Esophagus muscularis mucosa (tissue), 4 donors: Measurements from ENCODE around the gene TPO. TPM values are rescaled to one million over a fixed set of nuclear protein-coding genes. Genes with fewer than 3 reads are reported as not detected.

Experiments used
- DNase-seq: peaks from one replicate; pipeline ENCODE4 v3.0.0-alpha.2; 2017; ENCODE audit errors: extremely low spot score
- H3K27ac ChIP-seq, 4 donors: fragments of 200-600 bp; sonication (generic); replicated peaks in 1 of 4; 1 replicate in 3 of 4; 2 replicates in 1 of 4; pipeline ENCODE4 v1.5.1; 2016 to 2019; ENCODE audit warnings: mild to moderate bottlenecking in 1 of 4
- H3K27me3 ChIP-seq, 4 donors: fragments of 200-600 bp; sonication (generic); one replicate each; pipeline versions ENCODE4 v1.5.1 to v1.6.0; 2016 to 2019
- H3K36me3 ChIP-seq, 4 donors: fragments of 200-600 bp; sonication (generic); one replicate each; pipeline ENCODE4 v1.5.1; 2016 to 2019
- H3K4me1 ChIP-seq, 4 donors: fragments of 200-600 bp; sonication (generic); one replicate each; pipeline ENCODE4 v1.5.1; 2016 to 2019
- H3K4me3 ChIP-seq, 4 donors: fragments of 200-600 bp; sonication (generic); 1 replicate in 2 of 4; 2 replicates in 2 of 4; pipeline ENCODE4 v1.5.1; 2016 to 2019; ENCODE audit warnings: mild to moderate bottlenecking in 4 of 4, moderate library complexity in 1 of 4
- H3K9me3 ChIP-seq, 4 donors: fragments of 200-600 bp; sonication (generic); 1 replicate in 3 of 4; 2 replicates in 1 of 4; pipeline ENCODE4 v1.5.1; 2016 to 2019
- EP300 ChIP-seq: sonication (generic); formaldehyde crosslinking; IDR thresholded peaks from one replicate; pipeline ENCODE4 v1.6.1; 2017; ENCODE audit warnings: antibody characterized with exemption
- POLR2A ChIP-seq: fragments of 450-650 bp; IDR thresholded peaks from one replicate; pipeline ENCODE4 v1.6.1; 2017; ENCODE audit warnings: antibody characterized with exemption, moderate library complexity, mild to moderate bottlenecking, low read depth
- POLR2AphosphoS5 ChIP-seq, 2 donors: sonication (generic); formaldehyde crosslinking; IDR thresholded peaks; one replicate each; pipeline ENCODE4 v1.6.1; 2017; ENCODE audit warnings: antibody characterized with exemption in 2 of 2
- WGBS: methylation state at CpG from one replicate; pipeline ENCODE4 v1.1.5; 2018; 5-methylcytosine and 5-hydroxymethylcytosine counted together
- intact Hi-C: fragments of 100-400 bp; cut with DNase I; formaldehyde crosslinking; loops from one replicate; pipeline ENCODE4 v1.15.1; 2023
- total RNA-seq, 4 donors: library from RNA; depleted of rRNA; stranded (reverse); fragments of >200 nt; gene quantifications; one replicate each; pipeline versions ENCODE4 v1.1.0 to v1.2.1, GENCODE V29; 2016
- TF ChIP-seq, protein P1 (sequence below), 3 experiments: fragments of 200-600 bp in 2 of 3; fragments of 450-650 bp in 1 of 3; sonication (generic) in 2 of 3; IDR thresholded peaks; one replicate each; pipeline ENCODE4 v1.5.1; 2017 to 2019; ENCODE audit warnings: antibody characterized with exemption in 3 of 3, mild to moderate bottlenecking in 2 of 3, moderate library complexity in 1 of 3

The TPO gene
- total RNA-seq, 4 donors from 2014 or later, result 7.1 to 18.4 (median 10.4) TPM

DNA sequence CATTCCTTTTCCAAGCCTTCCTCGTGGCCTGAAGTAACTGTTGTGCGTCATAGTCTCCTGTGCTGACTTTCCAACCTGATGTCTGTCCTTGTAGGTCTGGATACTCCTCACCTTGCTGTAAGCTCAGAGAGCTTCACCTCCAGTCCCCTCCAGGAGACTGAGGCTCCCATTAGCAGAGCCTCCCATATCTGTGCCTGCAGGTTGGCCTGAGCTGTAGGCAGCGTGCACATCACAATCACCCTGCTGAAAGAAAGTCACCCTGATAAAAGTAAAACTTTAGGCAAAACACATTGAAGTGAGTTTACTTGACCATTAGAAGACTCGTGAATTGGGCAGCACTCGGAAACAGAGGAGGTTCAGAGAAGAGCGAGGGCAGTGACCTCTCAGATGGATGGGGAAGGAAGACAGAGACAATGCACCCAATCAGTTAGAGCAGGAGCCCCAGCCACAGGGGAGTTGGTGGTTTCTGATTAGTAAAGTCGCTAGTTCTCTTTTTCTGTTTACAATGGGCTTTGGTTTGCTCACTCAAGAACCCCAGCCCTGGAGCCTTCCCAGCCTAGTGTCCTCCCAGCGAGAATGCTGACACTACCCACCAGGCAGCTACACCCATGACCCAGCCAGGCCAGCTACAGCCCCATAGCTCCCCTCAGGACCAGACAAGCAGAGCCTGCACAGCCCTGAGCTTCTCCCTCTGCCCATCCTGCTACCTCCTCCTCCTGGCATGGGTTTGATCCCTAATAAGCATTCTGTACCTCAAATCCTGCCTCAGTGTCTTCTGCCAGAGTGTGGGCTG is 12.1 kb upstream of the TPO start:
- TF ChIP-seq EP300 (no peak), POLR2AphosphoS5 (IDR thresholded peaks at IDR 0.05) (no peak), POLR2A (no peak)
- TF ChIP-seq, protein P1, sequence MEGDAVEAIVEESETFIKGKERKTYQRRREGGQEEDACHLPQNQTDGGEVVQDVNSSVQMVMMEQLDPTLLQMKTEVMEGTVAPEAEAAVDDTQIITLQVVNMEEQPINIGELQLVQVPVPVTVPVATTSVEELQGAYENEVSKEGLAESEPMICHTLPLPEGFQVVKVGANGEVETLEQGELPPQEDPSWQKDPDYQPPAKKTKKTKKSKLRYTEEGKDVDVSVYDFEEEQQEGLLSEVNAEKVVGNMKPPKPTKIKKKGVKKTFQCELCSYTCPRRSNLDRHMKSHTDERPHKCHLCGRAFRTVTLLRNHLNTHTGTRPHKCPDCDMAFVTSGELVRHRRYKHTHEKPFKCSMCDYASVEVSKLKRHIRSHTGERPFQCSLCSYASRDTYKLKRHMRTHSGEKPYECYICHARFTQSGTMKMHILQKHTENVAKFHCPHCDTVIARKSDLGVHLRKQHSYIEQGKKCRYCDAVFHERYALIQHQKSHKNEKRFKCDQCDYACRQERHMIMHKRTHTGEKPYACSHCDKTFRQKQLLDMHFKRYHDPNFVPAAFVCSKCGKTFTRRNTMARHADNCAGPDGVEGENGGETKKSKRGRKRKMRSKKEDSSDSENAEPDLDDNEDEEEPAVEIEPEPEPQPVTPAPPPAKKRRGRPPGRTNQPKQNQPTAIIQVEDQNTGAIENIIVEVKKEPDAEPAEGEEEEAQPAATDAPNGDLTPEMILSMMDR (IDR thresholded peaks at IDR 0.05), result no peak
- peaks cover 0 to 4% (median 0%) of the 10 kb centered on the region in 4 donors for H3K36me3 ChIP-seq
- intact Hi-C loops, result no loop called here
- WGBS, result 79% methylated on average over 8 of the region's 8 CpGs
- H3K9me3 ChIP-seq, result no peaks in the 10 kb centered on the region
- H3K4me3 ChIP-seq, result no peak overlapping the region
- DNase-seq, result no peak
- H3K27me3 ChIP-seq, result peaks cover 0 to 8% (median 0%) of the 10 kb centered on the region in 4 donors
- H3K27ac ChIP-seq, result no peak overlapping the region
- no peaks in the 10 kb centered on the region for H3K4me1 ChIP-seq

DNA sequence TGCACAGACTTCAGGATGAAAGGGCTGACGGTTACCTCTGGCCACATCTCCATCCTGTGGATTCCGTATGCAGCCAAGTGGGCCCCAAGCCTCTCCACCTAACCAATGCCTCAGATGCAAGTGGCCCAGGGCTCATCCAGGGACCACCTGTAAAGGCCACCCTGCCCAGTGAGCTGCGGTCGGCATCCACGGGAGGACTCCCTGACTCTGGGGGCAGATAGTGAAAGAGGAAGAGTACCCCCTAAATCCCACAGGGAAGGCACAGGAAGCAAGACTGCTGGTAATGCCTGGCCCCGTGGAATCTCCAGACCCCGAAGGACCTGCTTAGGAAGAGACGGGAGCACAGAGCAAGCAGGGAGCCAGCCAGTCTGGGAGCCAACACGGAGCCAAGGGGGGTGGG is 11.2 kb upstream of the TPO start:
- TF ChIP-seq EP300 (no peak), POLR2A (no peak), POLR2AphosphoS5 (IDR thresholded peaks at IDR 0.05) (no peak)
- TF ChIP-seq, protein P1 (IDR thresholded peaks at IDR 0.05), result no peak
- peaks cover 0 to 4% (median 0%) of the 10 kb centered on the region in 4 donors for H3K36me3 ChIP-seq

DNA sequence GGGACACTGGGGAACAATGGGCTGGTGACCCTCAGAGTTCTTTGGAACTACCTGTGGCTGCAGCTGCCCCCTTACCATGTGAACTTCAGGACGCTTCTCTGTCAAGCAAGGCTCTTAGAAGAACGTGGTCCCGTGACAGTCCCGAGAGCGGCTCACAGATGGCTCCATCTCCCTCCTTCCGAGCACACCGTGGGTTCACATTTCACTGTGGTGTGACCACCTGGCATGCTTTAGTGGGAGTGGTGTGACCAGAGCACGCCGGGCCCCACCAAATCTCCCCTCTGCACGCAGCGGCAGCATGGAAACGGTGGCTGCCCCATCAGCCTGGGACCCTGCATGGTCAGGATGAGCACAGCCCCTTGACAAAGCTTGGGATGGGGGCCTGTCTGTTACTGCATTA is 9.7 kb upstream of the TPO start:
- TF ChIP-seq POLR2AphosphoS5 (IDR thresholded peaks at IDR 0.05) (no peak), POLR2A (no peak), EP300 (no peak)
- TF ChIP-seq, protein P1 (IDR thresholded peaks at IDR 0.05), result no peak
- intact Hi-C loops, result no loop called here
- H3K27ac ChIP-seq, result no peak overlapping the region
- DNase-seq, result no peak
- peaks cover 0 to 5% (median 0%) of the 10 kb centered on the region in 4 donors for H3K27me3 ChIP-seq
- H3K9me3 ChIP-seq, result no peaks in the 10 kb centered on the region
- H3K4me3 ChIP-seq, result no peak overlapping the region
- peaks cover 0 to 4% (median 0%) of the 10 kb centered on the region in 4 donors for H3K36me3 ChIP-seq
- no peaks in the 10 kb centered on the region for H3K4me1 ChIP-seq
- WGBS, result 93% methylated on average over 12 of the region's 12 CpGs

More for the DNA sequence above, 11.2 kb upstream of the TPO start:
- peaks cover 0 to 8% (median 0%) of the 10 kb centered on the region in 4 donors for H3K27me3 ChIP-seq
- 79% methylated on average over 9 of the region's 9 CpGs for WGBS
- intact Hi-C loops, result no loop called here
- no peaks in the 10 kb centered on the region for H3K4me1 ChIP-seq
- no peak overlapping the region for H3K27ac ChIP-seq
- no peak overlapping the region for H3K4me3 ChIP-seq
- H3K9me3 ChIP-seq, result no peaks in the 10 kb centered on the region
- DNase-seq, result no peak

DNA sequence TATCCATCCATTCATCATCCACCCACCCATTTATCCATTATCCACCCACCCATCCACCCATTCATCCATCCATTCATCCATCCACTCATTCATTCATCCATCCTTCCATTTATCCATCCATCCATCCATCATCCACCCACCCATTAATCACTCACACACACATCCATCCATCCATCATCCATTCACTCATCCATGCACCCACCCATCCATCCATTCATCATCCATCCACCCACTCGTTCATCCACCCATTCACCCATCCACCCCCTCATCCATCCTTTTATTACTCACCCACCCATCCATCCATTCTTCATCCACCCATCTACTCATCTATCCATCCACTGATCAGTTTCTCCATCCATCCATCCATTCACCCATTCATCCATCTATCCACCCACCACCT is 8.1 kb upstream of the TPO start:
- peaks cover 0 to 10% (median 0%) of the 10 kb centered on the region in 4 donors for H3K36me3 ChIP-seq
- intact Hi-C loops, result no loop called here
- no peak overlapping the region for H3K27ac ChIP-seq
- TF ChIP-seq POLR2A (no peak), POLR2AphosphoS5 (IDR thresholded peaks at IDR 0.05) (no peak), EP300 (no peak)
- TF ChIP-seq, protein P1 (IDR thresholded peaks at IDR 0.05), result no peak
- no peaks in the 10 kb centered on the region for H3K27me3 ChIP-seq
- no peak for DNase-seq
- 82% methylated on average over 1 of the region's 1 CpG for WGBS
- H3K4me1 ChIP-seq, result no peaks in the 10 kb centered on the region
- no peak overlapping the region for H3K4me3 ChIP-seq
- no peaks in the 10 kb centered on the region for H3K9me3 ChIP-seq
